Kidney capillary endothelial cell (primary cell): ENCODE data around the gene ACTG1.

Experiments
- DNase-seq: peaks from one replicate; pipeline ENCODE4 v3.0.0-alpha.2; 2018; ENCODE audit warnings: low spot score

ACTG1 gene

GRCh38 chr17:81518113-81518784 lies 5.7 kb upstream of the ACTG1 start:
- no peak for DNase-seq

DNA sequence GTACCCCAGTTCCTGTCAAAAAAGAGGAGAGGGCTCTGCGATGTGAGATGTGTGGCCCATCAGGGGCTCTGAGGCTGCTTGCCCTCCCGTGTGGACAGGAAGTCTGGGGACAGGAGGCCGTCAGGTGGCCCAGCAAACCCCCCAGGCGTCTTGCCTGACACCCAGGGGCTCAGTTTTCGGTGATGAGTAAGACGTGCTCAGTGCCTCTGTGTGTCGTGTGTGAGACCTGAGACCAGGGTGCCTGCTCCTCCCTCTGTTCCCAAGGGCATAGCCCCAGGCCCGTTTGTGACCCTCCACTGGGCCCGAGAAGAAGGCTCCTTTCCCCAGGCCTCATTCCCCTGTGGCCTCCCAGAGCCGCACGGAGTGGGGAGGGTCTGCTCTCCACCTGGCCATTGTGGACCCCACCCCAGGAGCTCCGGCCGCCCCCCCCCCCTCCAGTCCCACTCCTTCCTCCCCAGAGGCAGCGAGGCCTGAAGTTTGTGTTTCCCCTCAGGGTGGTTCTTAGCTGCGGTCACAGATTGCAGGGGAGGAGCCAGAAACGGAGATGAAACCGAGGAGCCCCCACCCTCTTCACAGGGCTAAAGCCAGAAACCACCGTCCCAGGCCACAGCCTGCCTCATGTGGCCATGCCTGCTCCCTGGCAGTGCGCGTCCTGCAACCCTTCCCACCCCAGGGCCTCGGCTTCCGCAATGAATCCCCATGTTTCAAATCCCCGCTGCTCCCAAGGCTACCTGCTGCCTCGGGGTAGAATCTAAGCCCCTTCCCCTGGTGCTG lies 4.9 kb upstream of the ACTG1 start:
- no peak for DNase-seq

DNA sequence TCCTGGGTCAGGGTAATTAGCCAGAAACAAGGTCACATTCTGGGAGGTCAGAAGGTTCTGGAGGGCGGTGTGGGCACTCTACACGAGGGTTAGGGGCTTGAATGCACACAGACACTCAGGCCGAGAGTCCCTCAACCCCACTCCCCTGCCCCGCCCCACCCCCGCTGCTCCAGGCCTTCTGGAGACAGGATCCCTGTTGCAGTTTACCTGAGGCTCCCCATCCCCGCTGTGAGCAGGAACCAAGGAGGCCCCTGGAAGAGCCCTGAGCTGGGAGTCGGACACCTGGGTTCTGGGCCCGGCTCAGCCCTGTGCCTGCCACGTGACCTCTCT lies 4.4 kb upstream of the ACTG1 start:
- no peak for DNase-seq

- no peak for DNase-seq
Measured at GRCh38 chr17:81516439-81516838, 3.8 kb upstream of the ACTG1 start.

GRCh38 chr17:81515530-81516041 lies 3.0 kb upstream of the ACTG1 start:
- DNase-seq, result no peak

DNA sequence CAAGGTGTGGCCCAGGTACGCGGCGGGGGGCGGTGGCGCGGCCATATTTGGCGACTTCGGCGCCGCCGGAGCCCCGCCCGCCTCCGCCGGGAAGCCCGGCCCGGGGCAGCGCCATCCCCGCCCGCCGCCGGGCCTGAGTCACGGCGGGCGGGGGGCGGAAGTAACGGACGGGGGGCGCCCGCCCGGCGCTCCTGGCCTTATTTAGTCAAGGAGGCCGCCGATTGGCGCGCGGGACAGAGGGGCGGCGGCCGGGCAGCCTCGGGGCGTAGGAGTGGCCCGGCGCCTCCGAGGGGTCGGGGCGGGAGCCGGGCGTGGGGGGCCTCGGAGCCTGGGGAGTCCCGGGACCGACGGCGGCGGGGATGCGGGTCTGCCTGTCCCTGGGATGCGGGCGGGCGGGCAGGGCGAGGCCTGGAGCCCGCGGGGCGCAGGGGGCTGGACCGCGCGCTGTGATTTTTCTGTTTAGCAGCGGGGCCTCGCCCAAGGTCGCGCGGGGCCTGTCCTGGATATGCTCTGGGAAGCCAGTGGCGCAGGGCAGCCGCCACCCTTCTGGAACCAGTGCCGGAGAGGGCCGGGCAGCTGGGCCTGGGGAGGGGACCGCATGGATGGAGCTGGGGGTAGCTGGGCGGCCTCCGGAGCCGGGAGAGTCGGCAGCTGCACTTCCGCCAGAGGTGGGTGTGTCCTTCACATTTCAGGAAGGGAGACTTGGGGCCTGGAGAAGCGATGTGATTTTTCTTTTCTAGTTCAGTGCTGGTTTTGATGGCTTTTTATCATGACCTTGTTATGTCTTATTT lies 2.3 kb upstream of the ACTG1 start:
- DNase-seq, result peak; percentile 72

GRCh38 chr17:81514489-81514738 lies 1.8 kb upstream of the ACTG1 start:
- no peak for DNase-seq

- DNase-seq, result no peak
Measured at GRCh38 chr17:81513753-81514488, 1.3 kb upstream of the ACTG1 start.

- peak; percentile 46 for DNase-seq
Measured at GRCh38 chr17:81513372-81513752, 763 bp upstream of the ACTG1 start.

DNA sequence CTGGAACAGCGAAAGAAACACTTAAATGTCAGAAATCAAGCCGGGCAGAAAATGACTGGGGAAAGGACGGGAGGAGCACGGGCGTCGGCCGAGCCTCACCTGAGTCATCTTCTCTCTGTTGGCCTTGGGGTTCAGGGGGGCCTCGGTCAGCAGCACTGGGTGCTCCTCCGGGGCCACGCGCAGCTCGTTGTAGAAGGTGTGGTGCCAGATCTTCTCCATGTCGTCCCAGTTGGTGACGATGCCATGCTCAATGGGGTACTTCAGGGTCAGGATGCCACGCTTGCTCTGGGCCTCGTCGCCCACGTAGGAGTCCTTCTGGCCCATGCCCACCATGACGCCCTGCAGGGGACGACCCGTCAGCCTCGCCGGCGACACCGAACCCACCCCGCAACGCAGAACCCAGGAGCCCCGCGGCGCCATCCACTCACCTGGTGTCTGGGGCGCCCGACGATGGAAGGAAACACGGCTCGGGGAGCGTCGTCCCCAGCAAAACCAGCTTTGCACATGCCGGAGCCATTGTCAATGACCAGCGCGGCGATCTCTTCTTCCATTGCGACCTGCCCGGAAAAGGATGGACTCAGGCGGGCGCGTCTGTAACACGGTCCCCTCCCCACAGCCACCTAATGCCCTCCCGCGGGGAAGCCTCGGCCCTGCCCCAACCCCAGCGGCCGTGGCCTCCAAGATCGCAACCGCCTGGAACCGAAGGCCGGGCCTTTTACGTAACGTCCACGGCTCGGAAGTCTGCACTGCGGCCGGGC lies 616 bp downstream of the ACTG1 start:
- DNase-seq, result no peak

GRCh38 chr17:81511554-81511803 lies 1.1 kb downstream of the ACTG1 start:
- DNase-seq, result no peak

GRCh38 chr17:81510785-81511553 lies 1.6 kb downstream of the ACTG1 start:
- DNase-seq, result no peak

DNA sequence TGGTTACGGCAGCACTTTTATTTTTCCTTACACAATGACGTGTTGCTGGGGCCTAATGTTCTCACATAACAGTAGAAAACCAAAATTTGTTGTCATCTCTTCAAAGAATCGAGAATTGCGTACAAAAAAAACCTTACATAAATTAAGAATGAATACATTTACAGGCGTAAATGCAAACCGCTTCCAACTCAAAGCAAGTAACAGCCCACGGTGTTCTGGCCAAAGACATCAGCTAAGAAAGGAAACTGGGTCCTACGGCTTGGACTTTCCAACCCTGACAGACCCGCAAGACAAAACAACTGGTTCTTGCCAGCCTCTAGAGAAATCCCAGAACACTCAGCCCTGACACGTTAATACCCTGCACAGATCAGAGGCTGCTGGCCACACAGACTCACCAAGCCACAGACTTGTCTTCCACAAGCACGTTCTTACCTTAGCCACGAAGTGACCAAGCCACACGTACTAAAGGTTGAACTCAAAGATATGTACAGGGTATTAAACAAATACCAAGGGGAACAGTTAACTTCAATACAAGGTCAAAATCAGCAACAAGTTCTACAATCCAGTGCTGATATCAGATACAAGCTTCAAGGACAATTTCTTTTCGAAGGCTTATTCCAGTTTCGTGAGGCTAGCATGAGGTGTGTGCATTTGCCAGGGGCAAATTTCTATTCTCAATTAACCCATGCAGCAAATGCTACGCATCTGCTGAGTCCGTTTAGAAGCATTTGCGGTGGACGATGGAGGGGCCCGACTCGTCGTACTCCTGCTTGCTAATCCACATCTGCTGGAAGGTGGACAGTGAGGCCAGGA lies 2.4 kb downstream of the ACTG1 start:
- no peak for DNase-seq

DNA sequence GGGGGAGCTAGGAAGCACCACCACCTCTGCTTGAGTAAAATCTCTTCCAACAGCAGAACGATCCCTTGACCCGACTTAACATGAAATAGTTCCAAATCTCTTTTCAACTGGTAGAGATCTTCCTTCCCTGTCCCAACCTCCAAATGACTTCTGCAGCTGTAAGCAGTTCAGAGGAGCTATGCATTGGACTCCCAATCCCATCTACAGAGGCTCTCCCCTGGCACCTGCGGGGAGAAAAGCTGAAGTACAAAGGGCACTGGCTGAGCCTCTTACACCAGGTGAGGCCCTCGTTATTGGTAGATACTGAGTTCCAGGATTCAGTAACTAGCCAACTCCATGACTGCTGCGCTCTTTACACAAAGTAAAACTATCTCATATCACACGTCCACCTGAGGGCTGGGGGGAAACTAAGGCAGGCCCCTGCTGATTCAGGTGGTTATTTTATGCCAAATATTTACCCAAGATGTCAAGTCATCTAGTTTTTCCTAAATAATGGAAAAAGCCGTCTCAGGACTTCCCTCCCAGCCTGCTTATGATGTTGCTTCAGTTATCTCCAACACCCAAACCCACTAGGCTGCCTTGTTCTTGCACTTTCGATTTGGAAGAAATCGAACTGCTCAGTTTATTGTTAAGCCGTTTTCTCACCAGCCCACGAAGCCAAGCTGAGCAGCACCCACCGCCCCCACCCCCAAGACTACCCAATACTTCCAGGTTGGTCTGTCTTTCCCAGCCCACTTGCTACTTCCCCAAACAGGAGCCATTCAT lies 3.2 kb downstream of the ACTG1 start:
- no peak for DNase-seq

GRCh38 chr17:81508639-81509206 lies 3.9 kb downstream of the ACTG1 start:
- no peak for DNase-seq

- no peak for DNase-seq
Measured at GRCh38 chr17:81503619-81504018, 9.0 kb downstream of the ACTG1 start.

GRCh38 chr17:81502471-81503017 lies 10.1 kb downstream of the ACTG1 start:
- no peak for DNase-seq

DNA sequence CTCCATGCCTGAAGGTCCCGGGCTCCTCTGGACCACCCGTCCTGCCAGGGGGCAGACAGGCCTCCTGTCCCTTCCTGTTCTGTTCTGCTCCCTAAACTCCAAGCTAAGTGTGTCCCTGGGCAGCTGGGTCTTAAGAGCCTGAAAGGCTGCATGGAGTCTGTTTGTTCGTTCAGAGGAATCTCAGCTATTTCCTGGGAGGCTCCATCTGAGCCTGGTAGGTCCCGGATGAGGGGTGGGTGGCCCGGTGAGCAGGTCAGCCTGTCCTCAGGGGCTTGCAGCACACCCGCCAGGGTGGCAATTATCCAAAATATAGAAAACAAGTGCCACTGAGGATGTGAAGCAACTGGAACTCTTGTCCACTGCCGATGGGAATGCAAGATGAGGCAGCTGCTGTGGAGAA lies 12.6 kb downstream of the ACTG1 start:
- DNase-seq, result no peak

DNA sequence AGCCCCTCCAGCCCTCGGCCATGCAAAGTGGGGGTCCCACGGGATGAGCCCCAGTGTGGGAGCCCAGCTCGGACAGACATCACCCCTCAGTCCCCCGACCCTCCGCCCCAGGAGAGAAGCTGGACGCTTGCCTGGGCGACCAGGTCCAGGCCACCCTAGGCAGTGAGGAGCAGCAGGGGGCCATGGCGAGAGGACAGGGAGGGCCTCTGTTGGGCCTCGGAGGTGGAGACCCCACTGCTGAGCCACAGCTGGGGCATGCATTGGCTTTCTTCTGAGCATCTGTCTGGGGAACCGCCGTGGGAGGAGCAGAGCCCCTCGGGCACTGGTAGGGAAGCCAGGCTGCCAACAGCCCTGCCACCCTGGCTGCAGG lies 13.0 kb downstream of the ACTG1 start:
- no peak for DNase-seq
